NCI-H2227 treated with DMSO at 0.1 percent for 48 hours (cell line): ENCODE measurements around the gene RFX1.
"Not testable (repeated sequence)": the region's sequence is repeated elsewhere in the genome, so short reads cannot be mapped to it uniquely, and the experiment has no call there.

Experiments
- DNase-seq: peaks from one replicate; lab custom pipeline; 2025; lab: John Stamatoyannopoulos, UW

Gene RFX1

GRCh38 chr19:14026652-14027192 lies 20.6 kb upstream of the RFX1 start:
- not testable (repeated sequence) for DNase-seq

GRCh38 chr19:14023404-14024235 lies 17.5 kb upstream of the RFX1 start:
- peak; percentile 23 for DNase-seq

GRCh38 chr19:14022469-14022868 lies 16.3 kb upstream of the RFX1 start:
- no peak for DNase-seq

GRCh38 chr19:14021474-14021873 lies 15.4 kb upstream of the RFX1 start:
- DNase-seq: no peak

GRCh38 chr19:14019739-14020138 lies 13.6 kb upstream of the RFX1 start:
- not testable (repeated sequence) for DNase-seq

GRCh38 chr19:14019100-14019499 lies 13.0 kb upstream of the RFX1 start:
- DNase-seq: no peak

GRCh38 chr19:14015524-14016035 lies 9.5 kb upstream of the RFX1 start:
- DNase-seq: no peak

GRCh38 chr19:14012378-14012915 lies 6.3 kb upstream of the RFX1 start:
- DNase-seq: no peak

GRCh38 chr19:14006766-14007562 lies 844 bp upstream of the RFX1 start:
- DNase-seq: no peak

- peak; percentile 41 for DNase-seq
These were observed 603 bp downstream of the RFX1 start for GRCh38 chr19:14005349-14006084.

- no peak for DNase-seq
These were observed 1.3 kb downstream of the RFX1 start for GRCh38 chr19:14004619-14005348.

- DNase-seq: no peak
These were observed 2.7 kb downstream of the RFX1 start for GRCh38 chr19:14003251-14004055.

- no peak for DNase-seq
These were observed 3.4 kb downstream of the RFX1 start for GRCh38 chr19:14002571-14003250.

- DNase-seq: no peak
These were observed 5.3 kb downstream of the RFX1 start for GRCh38 chr19:14000691-14001375.

GRCh38 chr19:13999085-13999484 lies 7.0 kb downstream of the RFX1 start:
- no peak for DNase-seq

- no peak for DNase-seq
These were observed 7.7 kb downstream of the RFX1 start for GRCh38 chr19:13998426-13998825.

GRCh38 chr19:13997631-13997962 lies 8.5 kb downstream of the RFX1 start:
- DNase-seq: no peak

GRCh38 chr19:13996928-13997630 lies 9.0 kb downstream of the RFX1 start:
- DNase-seq: no peak
